ENCODE measurements around the gene ITIH5. TPM values are rescaled to one million over a fixed set of nuclear protein-coding genes. Genes with fewer than 3 reads are reported as not detected.

The ITIH5 gene
- total RNA-seq, 6 experiments from 2014 or later: 0.20 to 0.62 (median 0.48) TPM

DNA sequence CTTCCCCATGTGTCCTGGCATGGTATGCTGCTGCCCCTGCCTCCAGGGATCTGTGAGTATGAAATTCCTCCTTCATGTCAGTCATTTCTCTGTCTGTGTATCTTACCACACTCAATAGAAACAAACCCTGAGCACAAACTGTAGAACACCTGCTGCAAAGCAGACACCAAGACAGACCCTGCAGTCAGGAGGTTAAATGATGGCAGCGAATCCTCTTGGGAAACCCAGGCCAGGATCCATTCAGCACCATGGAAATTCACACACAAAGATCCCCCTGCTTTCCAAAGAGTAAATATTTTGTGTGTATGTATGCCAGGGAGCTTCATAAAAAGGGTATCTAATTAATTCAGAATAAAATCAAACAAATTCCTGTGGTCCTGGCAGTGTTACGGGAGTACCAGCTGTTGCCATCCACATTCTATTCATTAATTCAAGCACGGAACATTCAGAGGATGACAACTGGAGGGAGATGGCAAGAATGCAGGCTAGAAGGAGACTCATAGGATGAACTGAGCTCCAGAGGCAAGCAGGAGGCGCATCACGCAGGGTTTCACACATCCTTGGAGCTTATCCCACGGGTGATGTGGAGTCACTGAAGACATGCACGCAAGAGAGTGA lies 14.8 kb downstream of the ITIH5 start:
- no peak for DNase-seq
- TF ChIP-seq POLR2A (IDR thresholded peaks at IDR 0.05) (no peak), CTCF (IDR thresholded peaks at IDR 0.05) (no peak)
- H3K27ac ChIP-seq: no peak overlapping the region
- no peaks in the 10 kb centered on the region for H3K4me1 ChIP-seq
- intact Hi-C loops (cut with DNase I): no loop called here
- no peaks in the 10 kb centered on the region for H3K27me3 ChIP-seq
- 83% methylated on average over 7 of the region's 7 CpGs for WGBS (ENCODE audit: insufficient coverage, low coverage, low lambda C conversion rate, missing lambda C conversion rate)
- no peak for ATAC-seq
- no peak overlapping the region for H3K4me3 ChIP-seq
- no peaks in the 10 kb centered on the region for H3K9me3 ChIP-seq
- H3K36me3 ChIP-seq: no peaks in the 10 kb centered on the region

GRCh38 chr10:7649673-7650300 lies 17.0 kb downstream of the ITIH5 start:
- TF ChIP-seq POLR2A (IDR thresholded peaks at IDR 0.05) (no peak), CTCF (IDR thresholded peaks at IDR 0.05) (no peak)
- WGBS (ENCODE audit: insufficient coverage, low coverage, low lambda C conversion rate, missing lambda C conversion rate): 81% methylated on average over 5 of the region's 6 CpGs
- Histone ChIP-seq H3K27me3 (no peaks in the 10 kb centered on the region), H3K36me3 (no peaks in the 10 kb centered on the region), H3K9me3 (no peaks in the 10 kb centered on the region), H3K4me3 (no peak overlapping the region), H3K27ac (no peak overlapping the region), H3K4me1 (no peaks in the 10 kb centered on the region)
- DNase-seq (no peak), ATAC-seq (no peak)
- intact Hi-C loops (cut with DNase I): no loop called here

DNA sequence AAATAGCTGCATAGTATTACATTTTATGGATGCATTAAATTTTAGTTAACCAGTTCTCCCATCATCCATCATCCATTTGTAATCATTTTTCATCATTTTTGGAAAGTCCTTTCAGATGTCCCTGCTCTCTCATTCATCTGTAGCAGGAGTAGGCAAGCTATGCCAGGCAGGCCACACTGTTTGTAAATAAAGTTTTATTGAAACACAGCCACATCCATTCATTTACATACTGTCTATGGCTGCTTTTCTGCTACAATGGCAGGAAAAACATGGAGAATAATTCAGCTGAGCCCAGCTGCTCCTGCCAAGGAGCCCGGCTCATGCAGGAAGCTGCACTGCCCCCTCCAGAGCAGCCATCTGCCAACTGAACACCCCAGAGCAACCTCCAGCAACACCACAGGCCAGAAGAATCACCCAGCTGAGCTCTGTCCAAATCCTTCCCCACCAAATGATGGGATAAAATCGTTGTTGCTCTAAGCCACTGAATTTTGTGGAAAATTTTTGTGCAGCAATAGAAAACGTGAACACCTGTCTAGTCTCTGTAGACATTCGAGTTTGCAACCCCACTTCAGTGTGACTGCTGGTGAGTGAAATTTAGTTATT lies 19.6 kb downstream of the ITIH5 start:
- no peaks in the 10 kb centered on the region for H3K36me3 ChIP-seq
- ATAC-seq (no peak), DNase-seq (no peak)
- intact Hi-C loops (cut with DNase I): no loop called here
- WGBS (ENCODE audit: insufficient coverage, low coverage, low lambda C conversion rate, missing lambda C conversion rate): 68% methylated on average over 3 of the region's 4 CpGs
- no peaks in the 10 kb centered on the region for H3K4me1 ChIP-seq
- no peak overlapping the region for H3K4me3 ChIP-seq
- no peaks in the 10 kb centered on the region for H3K9me3 ChIP-seq
- TF ChIP-seq POLR2A (IDR thresholded peaks at IDR 0.05) (no peak), CTCF (IDR thresholded peaks at IDR 0.05) (no peak)
- no peak overlapping the region for H3K27ac ChIP-seq
- H3K27me3 ChIP-seq: no peaks in the 10 kb centered on the region

DNA sequence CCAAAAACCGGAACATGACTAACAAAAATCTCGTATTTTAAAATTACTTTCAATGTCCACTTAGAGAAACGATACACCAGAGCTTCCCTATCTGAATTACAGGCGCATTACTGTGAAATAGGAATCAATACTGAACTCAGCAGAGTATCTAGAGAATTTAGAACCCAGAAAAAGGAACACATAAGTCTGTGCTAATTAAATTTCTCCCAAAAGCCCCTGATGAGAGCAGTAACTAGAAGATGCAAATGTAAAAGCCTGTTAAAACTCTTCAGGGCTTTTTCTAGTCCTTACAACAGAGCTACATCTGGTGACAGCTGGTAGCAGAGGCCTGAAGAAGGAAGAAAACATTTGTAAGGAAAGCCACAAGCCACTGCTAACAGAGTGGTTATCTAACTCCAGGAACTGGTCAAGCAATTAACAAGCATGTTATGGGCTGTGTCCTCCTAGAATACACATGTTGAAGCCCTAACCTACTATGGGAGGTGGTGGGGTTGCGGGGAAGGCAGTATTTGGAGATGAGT lies 24.2 kb downstream of the ITIH5 start:
- intact Hi-C loops (cut with DNase I): no loop called here
- Histone ChIP-seq H3K4me1 (no peaks in the 10 kb centered on the region), H3K27ac (no peak overlapping the region), H3K27me3 (no peaks in the 10 kb centered on the region), H3K9me3 (no peaks in the 10 kb centered on the region), H3K4me3 (no peak overlapping the region), H3K36me3 (no peaks in the 10 kb centered on the region)
- ATAC-seq (no peak), DNase-seq (no peak)
- TF ChIP-seq POLR2A (IDR thresholded peaks at IDR 0.05): no peak
- TF ChIP-seq CTCF (IDR thresholded peaks at IDR 0.05): no peak
- 49% methylated on average over 5 of the region's 5 CpGs for WGBS (ENCODE audit: insufficient coverage, low coverage, low lambda C conversion rate, missing lambda C conversion rate)
